Hepatocyte (in vitro differentiated cells): ENCODE data around the gene CYP17A1.

Source experiments
- CTCF ChIP-seq: fragments of 200-600 bp; sonication (generic); IDR thresholded peaks from 2 replicates; pipeline ENCODE4 v1.5.1; 2016; ENCODE audit warnings: antibody characterized with exemption, mild to moderate bottlenecking; ENCODE audit not compliant: poor library complexity
- EZH2 ChIP-seq: fragments of 200-600 bp; sonication (generic); IDR thresholded peaks from 2 replicates; pipeline ENCODE4 v1.6.1; 2016; ENCODE audit warnings: antibody characterized with exemption, mild to moderate bottlenecking, borderline replicate concordance
- EZH2phosphoT487 ChIP-seq: fragments of 200-600 bp; sonication (generic); IDR thresholded peaks from one replicate; pipeline ENCODE4 v1.6.1; 2018; ENCODE audit warnings: antibody characterized with exemption, mild to moderate bottlenecking, low read depth, moderate library complexity; ENCODE audit not compliant: unreplicated experiment, severe bottlenecking

- TF ChIP-seq CTCF (no peak), EZH2phosphoT487 (no peak), EZH2 (no peak)
Measured at GRCh38 chr10:102826148-102826796, 10.9 kb downstream of the CYP17A1 start.
